MCF 10A (cell line): ENCODE results near the gene IKZF5. TPM values are rescaled to one million over a fixed set of nuclear protein-coding genes. Genes with fewer than 3 reads are reported as not detected.

ENCODE experiments used
- BruUV-seq: library from RNA; stranded (reverse); fragments of 400-500 nt; replicated peaks from 2 replicates; lab custom pipeline; 2021; lab: Mats Ljungman, UMichigan
- CTCF ChIA-PET: fragments of 300-600 bp; sonication (Branson Sonifier 250); formaldehyde crosslinking; extraction: SDS; loops from one replicate; lab custom pipeline; 2021; ENCODE audit warnings: antibody characterized with exemption, inconsistent platforms; lab: Yijun Ruan, JAX
- POLR2A ChIA-PET: fragments of 300-600, 350-650 bp; sonication (Branson Sonifier 250); formaldehyde crosslinking; extraction: SDS; loops from one replicate; lab custom pipeline; 2020; ENCODE audit warnings: antibody characterized with exemption, inconsistent platforms; lab: Yijun Ruan, JAX
- DNase-seq: peaks from one replicate; pipeline ENCODE4 v3.0.0-alpha.2; 2018; ENCODE audit not compliant: unreplicated experiment
- H3K27ac Mint-ChIP-seq: one replicate; pipeline ENCODE4 v1.8.0; 2022; ENCODE audit warnings: mild to moderate bottlenecking, low read depth, mixed read lengths; ENCODE audit not compliant: unreplicated experiment
- H3K27me3 Mint-ChIP-seq: one replicate; pipeline ENCODE4 v1.8.0; 2022; ENCODE audit warnings: mixed read lengths; ENCODE audit not compliant: insufficient read depth, unreplicated experiment
- H3K36me3 Mint-ChIP-seq: one replicate; pipeline ENCODE4 v1.8.0; 2022; ENCODE audit warnings: mild to moderate bottlenecking, moderate library complexity, mixed read lengths; ENCODE audit not compliant: insufficient read depth, unreplicated experiment
- H3K4me1 Mint-ChIP-seq: one replicate; pipeline ENCODE4 v1.8.0; 2022; ENCODE audit warnings: mixed read lengths; ENCODE audit not compliant: insufficient read depth, unreplicated experiment
- H3K4me3 Mint-ChIP-seq: one replicate; pipeline ENCODE4 v1.8.0; 2022; ENCODE audit warnings: mild to moderate bottlenecking, moderate library complexity, mixed read lengths; ENCODE audit not compliant: unreplicated experiment
- H3K9me3 Mint-ChIP-seq: one replicate; pipeline ENCODE4 v1.8.0; 2022; ENCODE audit warnings: mixed read lengths; ENCODE audit not compliant: unreplicated experiment
- intact Hi-C: fragments of 100-400 bp; cut with micrococcal nuclease; formaldehyde crosslinking; loops from 2 replicates; pipeline ENCODE4 v1.14.1; 2022
- total RNA-seq: library from RNA; stranded (reverse); gene quantifications from 2 replicates; pipeline ENCODE4 v1.2.3, GENCODE V29; 2022
- TF ChIP-seq, protein P1 (sequence below): fragments of 200-600 bp; IDR thresholded peaks from one replicate; pipeline ENCODE4 v1.8.0; 2022; ENCODE audit warnings: antibody characterized with exemption, mild to moderate bottlenecking; ENCODE audit not compliant: unreplicated experiment

Gene IKZF5
- total RNA-seq, 1 experiment from 2014 or later: 16.4 TPM

DNA sequence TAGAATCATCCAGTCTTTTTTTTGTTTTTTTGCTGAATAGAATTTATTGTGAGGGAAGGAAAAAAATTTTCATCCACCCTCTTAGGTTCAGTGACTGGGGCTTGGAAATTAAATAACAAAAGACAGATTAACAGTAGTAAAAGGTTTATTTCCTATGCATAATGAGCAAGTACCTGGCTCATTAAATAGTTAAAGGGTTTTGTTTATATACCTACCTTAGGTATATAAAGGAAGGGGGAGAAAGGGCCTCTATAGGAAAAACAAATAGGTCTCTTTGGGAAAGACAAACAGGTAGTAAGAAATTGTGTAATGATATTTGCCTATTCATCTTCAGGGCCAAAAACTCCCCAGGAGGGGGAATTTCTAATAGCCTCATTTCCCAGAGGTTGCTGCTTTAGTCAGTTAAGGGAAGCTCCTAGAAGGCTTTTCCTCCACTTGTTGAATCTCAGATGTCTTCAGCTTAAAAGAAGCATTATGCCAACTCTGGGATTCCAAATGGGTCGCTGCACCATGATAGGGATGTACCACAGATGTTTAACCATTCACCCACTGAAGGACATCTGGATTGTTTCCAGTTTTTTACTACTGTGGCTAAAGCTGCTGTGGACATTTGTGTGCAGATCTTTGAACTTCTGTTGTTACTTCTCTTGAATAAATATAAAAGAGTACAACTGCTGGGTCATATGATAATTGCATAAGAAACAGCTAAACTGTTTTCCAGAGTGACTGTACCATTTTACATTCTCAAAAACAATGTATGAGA, 11.5 kb upstream of the IKZF5 start:
- TF ChIP-seq, protein P1, sequence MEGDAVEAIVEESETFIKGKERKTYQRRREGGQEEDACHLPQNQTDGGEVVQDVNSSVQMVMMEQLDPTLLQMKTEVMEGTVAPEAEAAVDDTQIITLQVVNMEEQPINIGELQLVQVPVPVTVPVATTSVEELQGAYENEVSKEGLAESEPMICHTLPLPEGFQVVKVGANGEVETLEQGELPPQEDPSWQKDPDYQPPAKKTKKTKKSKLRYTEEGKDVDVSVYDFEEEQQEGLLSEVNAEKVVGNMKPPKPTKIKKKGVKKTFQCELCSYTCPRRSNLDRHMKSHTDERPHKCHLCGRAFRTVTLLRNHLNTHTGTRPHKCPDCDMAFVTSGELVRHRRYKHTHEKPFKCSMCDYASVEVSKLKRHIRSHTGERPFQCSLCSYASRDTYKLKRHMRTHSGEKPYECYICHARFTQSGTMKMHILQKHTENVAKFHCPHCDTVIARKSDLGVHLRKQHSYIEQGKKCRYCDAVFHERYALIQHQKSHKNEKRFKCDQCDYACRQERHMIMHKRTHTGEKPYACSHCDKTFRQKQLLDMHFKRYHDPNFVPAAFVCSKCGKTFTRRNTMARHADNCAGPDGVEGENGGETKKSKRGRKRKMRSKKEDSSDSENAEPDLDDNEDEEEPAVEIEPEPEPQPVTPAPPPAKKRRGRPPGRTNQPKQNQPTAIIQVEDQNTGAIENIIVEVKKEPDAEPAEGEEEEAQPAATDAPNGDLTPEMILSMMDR: no peak
- intact Hi-C loops: no loop called here
- BruUV-seq: no TSS peak
- Mint-ChIP-seq H3K4me3 (no peak overlapping the region), H3K36me3 (no peaks in the 10 kb centered on the region), H3K27me3 (no peaks in the 10 kb centered on the region), H3K27ac (no peak overlapping the region), H3K9me3 (no peaks in the 10 kb centered on the region), H3K4me1 (peaks cover 10% of the 10 kb centered on the region)
- POLR2A ChIA-PET: interaction anchor here (5.7 kb wide), 1 partner anchor 11 kb away, joined by 24 read pairs; the partner anchor contains the start of genes ACADSB and IKZF5
- CTCF ChIA-PET: interaction anchor here (0.5 to 1.0 kb wide), 4 partner anchors 10 to 947 kb away, joined by 3 read pairs; no protein-coding TSS in a partner anchor
- no peak for DNase-seq

DNA sequence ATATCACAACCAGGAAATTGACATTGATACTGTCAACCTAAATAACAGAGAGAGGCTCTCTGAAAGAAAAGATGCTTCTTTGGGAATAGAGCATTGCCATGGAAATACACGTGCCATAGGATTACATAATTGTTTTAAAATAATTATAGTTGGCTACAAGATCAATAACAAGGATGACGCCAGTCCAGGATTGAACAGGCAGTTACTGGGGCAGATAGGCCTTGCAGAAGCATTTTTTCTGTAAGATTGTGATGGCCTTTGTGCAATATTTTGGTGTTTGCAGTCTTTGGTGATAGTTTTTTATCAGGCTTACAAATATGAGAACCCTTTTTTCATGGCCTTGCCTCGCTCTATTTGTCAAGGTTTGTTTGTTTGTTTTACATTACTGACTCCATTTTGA, 10.7 kb upstream of the IKZF5 start:
- no peaks in the 10 kb centered on the region for H3K9me3 Mint-ChIP-seq
- intact Hi-C loops: no loop called here
- peaks cover 18% of the 10 kb centered on the region for H3K4me1 Mint-ChIP-seq
- no peaks in the 10 kb centered on the region for H3K27me3 Mint-ChIP-seq
- no peak overlapping the region for H3K27ac Mint-ChIP-seq
- BruUV-seq: no TSS peak
- no peak for DNase-seq
- no peak overlapping the region for H3K4me3 Mint-ChIP-seq
- ChIA-PET POLR2A (interaction anchor here (5.7 kb wide), 1 partner anchor 10 kb away, joined by 24 read pairs; the partner anchor contains the start of genes ACADSB and IKZF5), CTCF (interaction anchor here (0.8 to 1.0 kb wide), 2 partner anchors 9 to 362 kb away, joined by 3 read pairs; no protein-coding TSS in a partner anchor)
- TF ChIP-seq, protein P1: no peak
- H3K36me3 Mint-ChIP-seq: no peaks in the 10 kb centered on the region

DNA sequence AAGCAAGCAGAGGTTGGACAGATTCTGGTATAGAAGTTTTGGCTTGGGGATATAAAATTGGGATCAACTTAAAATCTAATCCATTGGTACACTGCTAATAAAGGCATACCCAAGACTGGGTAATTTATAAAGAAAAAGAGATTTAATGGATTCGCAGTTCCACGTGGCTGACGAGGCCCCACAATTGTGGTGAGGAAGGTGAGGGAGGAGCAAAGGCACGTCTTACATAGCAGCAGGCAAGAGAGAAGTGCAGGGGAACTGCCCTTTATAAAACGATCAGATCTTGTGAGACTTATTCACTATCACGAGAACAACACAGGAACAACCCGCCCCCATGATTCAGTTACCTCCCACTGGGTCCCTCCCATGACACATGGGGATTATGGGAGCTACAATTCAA, 9.9 kb upstream of the IKZF5 start:
- H3K27ac Mint-ChIP-seq: no peak overlapping the region

More for the DNA sequence above, 9.9 kb upstream of the IKZF5 start:
- intact Hi-C loops: no loop called here
- Mint-ChIP-seq H3K4me1 (peaks cover 24% of the 10 kb centered on the region), H3K36me3 (no peaks in the 10 kb centered on the region), H3K9me3 (no peaks in the 10 kb centered on the region), H3K27me3 (no peaks in the 10 kb centered on the region), H3K4me3 (no peak overlapping the region)
- CTCF ChIA-PET: no interaction called here
- no TSS peak for BruUV-seq
- no peak for DNase-seq
- TF ChIP-seq, protein P1: no peak
- POLR2A ChIA-PET: interaction anchor here (5.7 kb wide), 1 partner anchor 9 kb away, joined by 24 read pairs; the partner anchor contains the start of genes ACADSB and IKZF5
